HL-60 (cell line): ENCODE measurements around the gene PSENEN.

Experiments used
- DNase-seq, 2 experiments: peaks; one replicate each; pipeline ENCODE4 v3.0.0-alpha.2; 2010 to 2020; ENCODE audit warnings: low read depth in 1 of 2, low spot score in 1 of 2
- H3K27ac ChIP-seq: fragments of 250-450 bp; sonication (Bioruptor Pico); replicated peaks from 2 replicates; pipeline ENCODE4 v1.5.1; 2020; ENCODE audit warnings: mild to moderate bottlenecking, moderate library complexity
- H3K27me3 ChIP-seq: fragments of 250-450 bp; sonication (Bioruptor Pico); 2 replicates; pipeline ENCODE4 v1.5.1; 2021; ENCODE audit warnings: mild to moderate bottlenecking, moderate library complexity; ENCODE audit not compliant: insufficient read depth, poor library complexity, severe bottlenecking
- H3K4me3 ChIP-seq: replicated peaks from 2 replicates; pipeline ENCODE4 v1.5.1; 2011; ENCODE audit warnings: mild to moderate bottlenecking, control low read depth, low read length; ENCODE audit not compliant: insufficient read depth
- CTCF ChIP-seq: IDR thresholded peaks from one replicate; pipeline ENCODE4 v1.5.1; 2011; ENCODE audit warnings: low read length, control low read depth, inconsistent platforms; ENCODE audit not compliant: insufficient read depth
- GABPA ChIP-seq: IDR thresholded peaks from 2 replicates; pipeline ENCODE4 v1.6.1; 2012; ENCODE audit warnings: low read depth
- POLR2AphosphoS5 ChIP-seq: IDR thresholded peaks from 2 replicates; pipeline ENCODE4 v1.6.1; 2012; ENCODE audit warnings: low read depth
- REST ChIP-seq: IDR thresholded peaks from 2 replicates; pipeline ENCODE4 v1.6.1; 2012; ENCODE audit warnings: low read depth; ENCODE audit not compliant: insufficient replicate concordance
- SPI1 ChIP-seq: IDR thresholded peaks from 2 replicates; pipeline ENCODE4 v1.6.1; 2012; ENCODE audit warnings: low read depth, mild to moderate bottlenecking, borderline replicate concordance

Gene PSENEN

GRCh38 chr19:35753634-35754369, 8.4 kb downstream of the PSENEN start:
- Histone ChIP-seq H3K27me3 (no peaks in the 10 kb centered on the region), H3K27ac (no peak overlapping the region), H3K4me3 (no peak overlapping the region)
- no peak for TF ChIP-seq SPI1
- no peak for TF ChIP-seq CTCF
- no peak for TF ChIP-seq REST
- TF ChIP-seq POLR2AphosphoS5, result no peak
- no peak for TF ChIP-seq GABPA
- DNase-seq, result no peak

GRCh38 chr19:35754370-35755130, 9.1 kb downstream of the PSENEN start:
- DNase-seq, result no peak
- Histone ChIP-seq H3K4me3 (no peak overlapping the region), H3K27ac (no peak overlapping the region), H3K27me3 (no peaks in the 10 kb centered on the region)
- TF ChIP-seq SPI1 (no peak), POLR2AphosphoS5 (no peak), CTCF (no peak), REST (no peak), GABPA (no peak)

GRCh38 chr19:35755131-35755549, 9.7 kb downstream of the PSENEN start:
- Histone ChIP-seq H3K4me3 (no peak overlapping the region), H3K27ac (no peak overlapping the region), H3K27me3 (no peaks in the 10 kb centered on the region)
- DNase-seq, result no peak
- TF ChIP-seq CTCF (no peak), REST (no peak), SPI1 (no peak), POLR2AphosphoS5 (no peak), GABPA (no peak)
